Kidney epithelial cell (primary cell): ENCODE results near the gene SLC30A5. TPM values are rescaled to one million over a fixed set of nuclear protein-coding genes. Genes with fewer than 3 reads are reported as not detected.

Experiments used
- DNase-seq: peaks from one replicate; pipeline ENCODE4 v3.0.0-alpha.2; 2010; ENCODE audit warnings: low read depth
- H3K27me3 ChIP-seq: 2 replicates; pipeline ENCODE4 v1.6.0; 2011; ENCODE audit warnings: low read length; ENCODE audit not compliant: control insufficient read depth, insufficient read depth
- H3K36me3 ChIP-seq: 2 replicates; pipeline ENCODE4 v1.5.1; 2011; ENCODE audit warnings: low read length; ENCODE audit not compliant: control insufficient read depth, insufficient read depth
- H3K4me3 ChIP-seq: 2 replicates; pipeline ENCODE4 v1.5.1; 2011; ENCODE audit warnings: low read depth, mild to moderate bottlenecking, control low read depth, low read length
- CTCF ChIP-seq: IDR thresholded peaks from 2 replicates; pipeline ENCODE4 v1.5.1; 2011; ENCODE audit warnings: mild to moderate bottlenecking, moderate library complexity, low read length, control low read depth, inconsistent platforms; ENCODE audit not compliant: insufficient read depth, poor library complexity, severe bottlenecking
- total RNA-seq: library from RNA; depleted of rRNA; stranded (reverse); fragments of >200 nt; gene quantifications from 2 replicates; pipeline ENCODE4 v1.2.3, GENCODE V29; 2015

The SLC30A5 gene
- total RNA-seq, 1 donor from 2014 or later, result 45.0 TPM

- Histone ChIP-seq H3K27me3 (no peaks in the 10 kb centered on the region), H3K4me3 (no peak overlapping the region)
- no peak for TF ChIP-seq CTCF
These were observed 64.2 kb downstream of the SLC30A5 start for GRCh38 chr5:69158039-69158438.

GRCh38 chr5:69160651-69161050, 66.8 kb downstream of the SLC30A5 start:
- H3K36me3 ChIP-seq, result no peaks in the 10 kb centered on the region
- DNase-seq, result no peak
- H3K27me3 ChIP-seq, result no peaks in the 10 kb centered on the region
- no peak overlapping the region for H3K4me3 ChIP-seq
- TF ChIP-seq CTCF, result no peak

More at GRCh38 chr5:69158039-69158438, 64.2 kb downstream of the SLC30A5 start:
- DNase-seq, result no peak
- H3K36me3 ChIP-seq, result no peaks in the 10 kb centered on the region

- Histone ChIP-seq H3K36me3 (peaks cover 1% of the 10 kb centered on the region), H3K27me3 (no peaks in the 10 kb centered on the region), H3K4me3 (peak within 1 kb of the TSS; percentile 88)
- no peak for TF ChIP-seq CTCF
- DNase-seq, result peak; percentile 93
These were observed 73.1 kb downstream of the SLC30A5 start, which contains the start of gene CCNB1 for GRCh38 chr5:69166686-69167492. Gene CCNB1 (plus strand): TSS chr5:69167150. CDS start chr5:69167263, 113 bp downstream.

- DNase-seq, result no peak
- Histone ChIP-seq H3K27me3 (no peaks in the 10 kb centered on the region), H3K36me3 (peaks cover 1% of the 10 kb centered on the region), H3K4me3 (peak overlapping the region; percentile 88)
- no peak for TF ChIP-seq CTCF
These were observed 73.7 kb downstream of the SLC30A5 start for GRCh38 chr5:69167493-69167855.

- Histone ChIP-seq H3K27me3 (no peaks in the 10 kb centered on the region), H3K36me3 (peaks cover 1% of the 10 kb centered on the region), H3K4me3 (peak overlapping the region; percentile 88)
- no peak for TF ChIP-seq CTCF
- DNase-seq, result no peak
These were observed 74.1 kb downstream of the SLC30A5 start for GRCh38 chr5:69167929-69168328.

- H3K4me3 ChIP-seq, result no peak overlapping the region
- H3K36me3 ChIP-seq, result peaks cover 6% of the 10 kb centered on the region
- DNase-seq, result no peak
- no peak for TF ChIP-seq CTCF
- no peaks in the 10 kb centered on the region for H3K27me3 ChIP-seq
These were observed 76.7 kb downstream of the SLC30A5 start for GRCh38 chr5:69170495-69170894.
